ENCODE data around the gene ZNF750.
A peak's percentile ranks its signal among the peaks of the same experiment; 100 is the strongest.

Gene ZNF750

GRCh38 chr17:82859431-82860403, 19.9 kb upstream of the ZNF750 start:
- DNase-seq (ENCODE audit: low read depth, low spot score): peak; percentile 89

GRCh38 chr17:82858376-82859126, 18.7 kb upstream of the ZNF750 start:
- DNase-seq (ENCODE audit: low read depth, low spot score): no peak

DNA sequence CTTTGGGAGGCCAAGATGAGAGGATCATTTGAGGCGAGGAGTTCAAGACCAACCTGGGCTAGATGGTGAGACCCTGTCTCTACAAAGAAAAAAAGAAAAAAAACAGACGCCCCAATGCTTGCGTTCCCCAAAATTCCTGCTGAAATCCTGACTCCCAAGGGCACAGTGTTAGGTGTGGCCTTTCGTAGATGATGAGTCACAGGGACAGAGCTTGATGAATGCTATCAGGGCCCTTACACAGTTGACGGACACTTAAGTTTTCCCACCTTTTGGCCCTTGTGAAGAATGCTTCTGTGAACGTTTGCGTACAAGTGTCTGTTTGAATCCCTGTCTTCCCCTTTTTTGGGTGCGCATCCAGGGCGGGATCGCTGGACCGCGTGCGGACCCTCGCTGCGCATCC, 16.5 kb upstream of the ZNF750 start:
- DNase-seq (ENCODE audit: low read depth, low spot score): no peak

DNA sequence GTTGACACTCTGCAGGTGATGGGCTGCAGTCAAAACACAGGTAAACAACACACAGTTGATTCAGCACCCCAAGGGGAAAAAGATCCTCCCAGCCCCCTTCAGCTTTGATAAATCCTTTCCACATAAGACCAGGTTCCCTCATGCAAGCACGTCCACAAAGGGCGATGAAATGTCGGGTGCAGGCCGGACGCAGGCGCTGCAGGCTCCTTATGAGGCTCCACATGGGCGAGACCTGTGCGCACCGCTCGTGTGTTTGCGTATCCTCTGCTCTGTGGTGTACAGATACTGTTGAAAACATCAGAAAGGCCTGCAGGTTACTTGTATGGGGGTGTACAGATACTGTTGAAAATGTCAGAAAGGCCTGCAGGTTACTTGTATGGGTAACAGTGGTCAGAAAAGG, 14.4 kb upstream of the ZNF750 start:
- DNase-seq (ENCODE audit: low read depth, low spot score): no peak

- no peak for DNase-seq (ENCODE audit: low read depth, low spot score)
Measured at GRCh38 chr17:82851381-82851780, 11.6 kb upstream of the ZNF750 start.

GRCh38 chr17:82849076-82849945, 9.5 kb upstream of the ZNF750 start:
- no peak for DNase-seq (ENCODE audit: low read depth, low spot score)

GRCh38 chr17:82848022-82848592, 8.3 kb upstream of the ZNF750 start:
- peak; percentile 78 for DNase-seq (ENCODE audit: low read depth, low spot score)

DNA sequence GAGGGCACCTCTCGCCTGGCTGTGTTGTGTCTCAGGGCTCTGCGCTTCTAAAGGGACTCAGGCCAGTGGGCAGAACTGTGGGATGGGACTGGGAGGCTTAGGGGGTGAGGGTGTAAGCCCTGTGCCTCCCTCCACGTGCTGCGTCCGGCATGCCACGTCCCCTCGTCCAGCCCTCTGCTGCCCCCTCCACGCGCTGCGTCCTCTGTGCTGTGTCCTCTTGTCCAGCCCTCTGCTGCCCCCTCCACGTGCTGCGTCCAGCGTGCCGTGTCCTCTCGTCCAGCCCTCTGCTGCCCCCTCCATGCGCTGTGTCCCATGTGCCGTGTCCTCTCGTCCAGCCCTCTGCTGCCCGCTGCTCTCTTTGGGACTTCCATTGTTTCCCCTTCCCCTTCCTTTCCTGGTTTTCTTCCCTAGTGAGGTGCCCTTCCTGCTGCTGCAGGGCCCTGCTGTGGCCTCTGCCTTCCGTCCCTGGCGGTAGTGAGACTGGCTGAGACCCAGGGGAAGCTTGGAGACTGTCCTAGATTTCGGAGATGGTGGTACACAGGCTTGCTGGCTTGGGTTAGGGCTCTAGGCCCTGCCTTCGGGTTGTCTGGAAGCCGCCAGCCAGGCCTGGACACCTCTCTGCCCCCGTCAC, 6.4 kb upstream of the ZNF750 start:
- DNase-seq (ENCODE audit: low read depth, low spot score): no peak

DNA sequence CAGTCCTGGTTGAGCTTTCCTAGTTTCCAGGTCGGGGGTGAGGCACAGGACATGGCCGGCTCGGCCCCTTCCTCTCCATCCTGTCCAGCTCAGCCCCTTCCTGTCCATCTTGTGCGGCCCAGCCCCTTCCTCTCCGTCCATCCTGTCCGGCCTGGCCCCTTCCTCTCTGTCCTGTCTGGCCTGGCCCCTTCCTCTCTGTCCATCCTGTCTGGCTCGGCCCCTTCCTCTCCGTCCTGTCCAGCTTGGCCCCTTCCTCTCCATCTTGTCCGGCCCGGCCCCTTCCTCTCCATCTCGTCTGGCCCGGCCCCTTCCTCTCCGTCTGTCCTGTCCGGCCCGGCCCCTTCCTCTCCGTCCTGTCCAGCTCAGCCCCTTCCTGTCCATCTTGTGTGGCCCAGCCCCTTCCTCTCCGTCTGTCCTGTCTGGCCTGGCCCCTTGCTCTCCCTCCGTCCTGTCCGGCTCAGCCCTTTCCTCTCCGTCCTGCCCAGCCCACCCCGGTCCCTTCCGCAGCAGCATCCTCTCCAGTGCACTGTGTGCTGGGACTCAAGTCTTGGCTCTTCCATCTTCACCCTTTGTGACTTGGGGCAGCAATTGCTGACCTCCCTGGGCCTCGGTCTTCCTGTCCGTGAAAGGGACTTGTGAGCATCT, 5.5 kb upstream of the ZNF750 start:
- no peak for DNase-seq (ENCODE audit: low read depth, low spot score)

GRCh38 chr17:82844796-82845162, 5.0 kb upstream of the ZNF750 start:
- no peak for DNase-seq (ENCODE audit: low read depth, low spot score)

DNA sequence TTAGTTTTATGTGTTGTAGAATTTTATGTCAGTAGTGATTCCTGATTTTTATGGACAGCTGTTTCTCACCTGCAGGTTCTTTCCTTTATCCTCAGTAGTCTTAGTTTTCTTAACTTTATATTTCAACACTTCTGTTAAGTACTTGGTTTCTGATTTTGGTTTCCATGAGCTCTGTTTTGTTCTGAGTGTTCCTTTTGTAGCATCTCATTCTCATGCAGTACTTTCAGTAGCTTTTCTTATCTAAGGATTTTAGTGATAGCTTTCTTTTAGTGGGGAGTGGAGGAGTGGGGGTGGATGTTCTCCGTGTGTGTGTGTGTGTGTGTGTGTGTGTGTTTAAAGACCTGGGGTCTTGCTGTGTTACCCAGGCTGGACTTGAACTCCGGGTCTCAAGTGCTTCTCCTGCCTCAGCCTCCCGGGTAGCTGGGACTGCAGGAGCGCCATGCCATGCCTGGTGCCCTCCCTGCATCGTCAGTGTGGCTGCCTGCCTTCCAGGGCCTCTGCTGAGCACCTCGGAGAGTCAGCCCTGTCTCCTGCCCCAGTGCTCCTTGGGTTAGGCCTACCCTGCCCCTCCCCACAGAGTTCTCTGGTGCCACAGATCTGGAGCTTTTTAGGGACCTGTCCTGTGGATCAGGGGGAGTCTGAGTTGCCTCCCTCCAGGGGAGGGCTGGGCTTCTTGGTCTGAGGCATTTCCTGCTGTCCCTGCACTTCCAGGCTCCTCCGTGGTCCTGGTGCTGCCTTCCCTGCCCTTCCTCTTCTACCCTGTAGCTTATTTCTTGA, 4.3 kb upstream of the ZNF750 start:
- no peak for DNase-seq (ENCODE audit: low read depth, low spot score)

DNA sequence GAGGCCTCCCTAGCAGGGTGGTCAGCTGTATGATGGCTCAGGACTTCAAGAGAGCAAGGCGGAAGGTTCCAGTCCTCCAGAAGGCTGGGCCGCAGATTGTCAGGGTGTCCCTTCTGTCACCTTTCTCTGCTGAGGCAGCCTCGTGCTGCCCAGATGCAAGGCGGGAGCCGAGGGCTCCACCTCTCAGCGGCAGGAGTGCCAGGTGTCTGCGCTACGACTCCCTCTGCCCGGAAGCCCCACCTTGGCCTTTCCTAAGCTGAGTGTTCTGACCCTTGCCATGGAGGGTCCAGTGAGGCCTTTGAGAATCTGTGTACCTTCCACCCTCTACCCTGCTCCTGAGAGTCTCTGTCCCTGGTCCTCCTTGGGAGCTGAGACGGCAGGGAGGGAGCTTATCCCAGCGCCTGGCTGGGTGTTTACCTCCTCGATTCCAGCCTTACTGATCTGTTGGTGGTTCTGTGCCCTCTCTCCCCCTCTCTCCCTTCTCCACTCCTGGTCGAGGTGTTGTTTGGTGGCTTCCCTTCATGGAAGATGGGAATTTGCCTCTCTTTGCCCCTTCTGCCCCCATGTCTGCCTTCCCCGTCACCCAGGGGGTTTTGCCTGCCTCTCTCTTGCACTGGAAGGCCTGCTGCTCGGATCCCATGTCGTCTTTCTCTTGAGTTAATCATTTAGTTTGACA, 2.2 kb upstream of the ZNF750 start:
- DNase-seq (ENCODE audit: low read depth, low spot score): no peak

- DNase-seq (ENCODE audit: low read depth, low spot score): no peak
Measured at GRCh38 chr17:82840431-82840831, 609 bp upstream of the ZNF750 start.

GRCh38 chr17:82838386-82839063, 1.3 kb downstream of the ZNF750 start:
- DNase-seq (ENCODE audit: low read depth, low spot score): no peak

DNA sequence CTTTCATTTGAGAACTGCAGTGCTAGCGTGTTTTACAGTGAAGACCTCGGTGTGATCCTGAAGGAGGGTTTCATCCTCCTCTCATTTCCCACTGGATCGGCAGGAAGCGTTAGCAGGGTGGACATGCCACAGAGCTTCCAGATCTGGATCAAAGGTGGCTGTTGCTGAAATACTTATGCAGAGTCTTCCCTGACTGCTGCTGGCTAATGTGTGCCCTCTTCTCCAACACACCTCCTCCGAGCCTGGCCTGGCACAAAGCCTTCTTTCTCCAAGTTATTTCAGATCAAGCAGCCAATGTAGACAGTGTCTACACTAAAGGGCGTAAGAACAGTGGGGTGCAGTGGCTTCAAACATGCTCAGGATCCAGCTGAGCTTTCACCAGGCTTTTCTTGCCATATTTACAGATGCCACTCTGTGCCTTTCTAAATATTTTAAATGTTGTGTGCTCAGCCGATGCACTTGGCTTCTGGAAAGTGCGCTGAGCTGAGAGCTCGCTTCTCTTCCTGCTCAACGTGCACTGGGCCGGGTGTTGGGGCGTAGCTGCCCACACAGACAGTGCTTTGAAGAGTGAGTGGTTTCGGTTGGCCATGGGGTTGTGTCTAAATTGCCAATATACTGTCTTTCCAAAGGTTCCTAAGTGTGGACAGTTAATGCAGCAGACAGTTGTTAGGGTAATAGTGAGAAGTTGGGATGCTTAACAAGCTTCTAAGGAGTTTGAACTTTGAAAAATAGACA, 2.1 kb downstream of the ZNF750 start:
- no peak for DNase-seq (ENCODE audit: low read depth, low spot score)

DNA sequence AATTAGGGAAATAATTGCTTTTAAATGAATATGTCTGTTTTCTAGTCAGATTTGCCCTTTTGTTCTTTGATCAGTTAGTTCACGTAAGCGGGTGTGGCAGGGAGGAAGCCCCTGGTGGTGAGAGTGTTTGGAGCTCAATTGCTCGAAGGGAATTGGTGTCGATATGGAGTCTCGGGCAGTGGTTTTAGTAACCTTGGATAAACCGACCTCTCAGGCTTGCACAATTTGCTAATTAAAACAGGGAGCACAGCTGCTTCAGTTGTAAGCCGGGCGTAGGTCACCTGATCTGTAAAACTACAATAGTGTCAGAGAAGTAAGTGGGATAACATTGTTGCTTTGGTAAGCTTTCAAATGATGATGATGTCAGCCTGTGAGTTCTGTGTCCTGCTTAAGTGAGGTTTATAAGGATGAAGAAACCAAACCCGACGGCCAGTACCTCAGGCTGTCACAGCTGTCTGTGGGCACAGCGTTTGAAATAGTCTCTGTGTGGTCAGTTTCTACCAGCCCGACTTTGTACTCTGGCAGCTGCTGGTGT, 2.9 kb downstream of the ZNF750 start:
- DNase-seq (ENCODE audit: low read depth, low spot score): peak; percentile 20

GRCh38 chr17:82835766-82836512, 3.9 kb downstream of the ZNF750 start:
- no peak for DNase-seq (ENCODE audit: low read depth, low spot score)
